Caco-2 (cell line): ENCODE measurements around the gene ELMO2. TPM values are rescaled to one million over a fixed set of nuclear protein-coding genes. Genes with fewer than 3 reads are reported as not detected.

ENCODE experiments used
- BruUV-seq: library from RNA; stranded (reverse); fragments of 400-500 nt; replicated peaks from 2 replicates; lab custom pipeline; 2021; lab: Mats Ljungman, UMichigan
- CTCF ChIA-PET: fragments of 300-600 bp; sonication (Branson Sonifier 250); formaldehyde crosslinking; loops from one replicate; lab custom pipeline; 2022; ENCODE audit warnings: antibody characterized with exemption; lab: Charles Lee
- POLR2A ChIA-PET: fragments of 300-600 bp; sonication (Branson Sonifier 250); formaldehyde crosslinking; loops from one replicate; lab custom pipeline; 2022; ENCODE audit warnings: antibody characterized with exemption; lab: Charles Lee
- DNase-seq, 2 experiments: peaks; one replicate each; pipeline versions ENCODE4 v3.0.0 to v3.0.0-alpha.2; 2020 to 2022
- H3K27me3 ChIP-seq: replicated peaks from 2 replicates; pipeline ENCODE4 v1.6.0; 2011; ENCODE audit warnings: low read length; ENCODE audit not compliant: control insufficient read depth, insufficient read depth
- H3K36me3 ChIP-seq: 2 replicates; pipeline ENCODE4 v1.5.1; 2011; ENCODE audit warnings: low read length; ENCODE audit not compliant: control insufficient read depth, insufficient read depth
- H3K4me1 ChIP-seq: fragments of 250-450 bp; sonication (Bioruptor Pico); 2 replicates; pipeline ENCODE4 v1.5.1; 2020; ENCODE audit warnings: mild to moderate bottlenecking
- H3K4me3 ChIP-seq: 2 replicates; pipeline ENCODE4 v1.5.1; 2011; ENCODE audit warnings: low read depth, mild to moderate bottlenecking, control low read depth, low read length
- H3K9me3 ChIP-seq: fragments of 250-450 bp; sonication (Bioruptor Pico); 2 replicates; pipeline ENCODE4 v1.5.1; 2020; ENCODE audit warnings: mild to moderate bottlenecking, moderate library complexity
- H3K27ac Mint-ChIP-seq: one replicate; pipeline ENCODE4 v1.8.0; 2022; ENCODE audit warnings: mixed read lengths; ENCODE audit not compliant: unreplicated experiment
- H3K27me3 Mint-ChIP-seq: one replicate; pipeline ENCODE4 v1.8.0; 2022; ENCODE audit warnings: mixed read lengths; ENCODE audit not compliant: insufficient read depth, unreplicated experiment
- H3K36me3 Mint-ChIP-seq: one replicate; pipeline ENCODE4 v1.8.0; 2022; ENCODE audit warnings: mild to moderate bottlenecking, mixed read lengths; ENCODE audit not compliant: insufficient read depth, unreplicated experiment
- H3K4me1 Mint-ChIP-seq: one replicate; pipeline ENCODE4 v1.8.0; 2022; ENCODE audit warnings: low read depth, mixed read lengths; ENCODE audit not compliant: unreplicated experiment
- H3K4me3 Mint-ChIP-seq: one replicate; pipeline ENCODE4 v1.8.0; 2022; ENCODE audit warnings: mild to moderate bottlenecking, moderate library complexity, mixed read lengths; ENCODE audit not compliant: unreplicated experiment
- H3K9me3 Mint-ChIP-seq: one replicate; pipeline ENCODE4 v1.8.0; 2022; ENCODE audit warnings: mixed read lengths; ENCODE audit not compliant: unreplicated experiment
- CTCF ChIP-seq, 2 experiments: fragments of 200-600 bp in 1 of 2; IDR thresholded peaks; 1 replicate in 1 of 2; 2 replicates in 1 of 2; pipeline versions ENCODE4 v1.5.1 to v1.8.0; 2011 to 2022; ENCODE audit warnings: antibody characterized with exemption in 1 of 2, control low read depth in 1 of 2, inconsistent platforms in 1 of 2, low read depth in 1 of 2, low read length in 1 of 2, mild to moderate bottlenecking in 1 of 2, moderate library complexity in 1 of 2; ENCODE audit not compliant: insufficient read depth in 1 of 2, severe bottlenecking in 1 of 2, unreplicated experiment in 1 of 2
- intact Hi-C: fragments of 100-400 bp; cut with micrococcal nuclease; formaldehyde crosslinking; loops from one replicate; pipeline ENCODE4 v1.10.0; 2022; ENCODE audit not compliant: unreplicated experiment
- total RNA-seq: library from RNA; stranded (reverse); gene quantifications from 2 replicates; pipeline ENCODE4 v1.2.3, GENCODE V29; 2022

Gene ELMO2
- total RNA-seq, 1 experiment from 2014 or later = 82.4 TPM

DNA sequence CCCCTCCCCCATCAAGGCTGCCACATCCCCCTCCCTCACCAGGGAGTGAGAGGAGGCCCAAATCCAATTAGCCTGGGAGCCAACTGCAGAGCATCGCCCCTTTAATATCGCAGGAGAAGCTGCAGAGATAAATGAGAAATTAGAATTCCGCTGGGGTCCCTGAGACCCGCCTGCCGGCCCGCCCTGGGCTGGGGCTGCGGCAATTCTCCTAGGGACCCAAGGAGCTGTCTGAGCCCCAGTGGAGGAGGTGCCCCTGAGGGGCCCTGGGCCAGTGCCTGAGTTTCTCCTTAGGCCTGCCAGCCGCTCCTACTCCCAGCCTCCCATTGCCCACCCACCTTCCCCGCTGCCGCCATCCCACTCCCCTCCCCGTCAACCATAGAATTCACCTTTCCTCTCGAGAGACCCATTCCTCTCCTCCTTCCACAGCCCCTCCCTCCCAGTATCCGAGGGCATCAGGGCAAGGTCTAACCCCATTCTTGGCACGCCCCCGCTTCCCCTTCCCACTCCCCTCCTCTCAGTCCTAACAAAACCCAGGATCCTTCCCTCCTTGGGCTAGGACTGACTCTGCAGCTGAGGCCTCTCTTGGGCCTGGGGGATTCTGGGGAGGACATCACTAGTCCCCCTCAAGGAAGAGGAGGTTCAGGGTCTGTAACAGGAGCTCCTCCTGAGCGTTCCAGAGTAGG is 78.1 kb downstream of the ELMO2 start:
- no peaks in the 10 kb centered on the region for H3K9me3 ChIP-seq
- no TSS peak for BruUV-seq
- ChIA-PET CTCF (interaction anchor here (0.6 kb wide), 1 partner anchor 224 kb away, joined by 4 read pairs; no protein-coding TSS in a partner anchor), POLR2A (no interaction called here)
- H3K4me3 ChIP-seq = no peak overlapping the region
- no peaks in the 10 kb centered on the region for H3K27me3 ChIP-seq
- H3K9me3 Mint-ChIP-seq = no peaks in the 10 kb centered on the region
- H3K27ac Mint-ChIP-seq = no peak overlapping the region
- no peaks in the 10 kb centered on the region for H3K36me3 ChIP-seq
- H3K4me1 ChIP-seq = no peaks in the 10 kb centered on the region
- no peak for DNase-seq
- H3K4me1 Mint-ChIP-seq = no peaks in the 10 kb centered on the region
- no peak for TF ChIP-seq CTCF (IDR thresholded peaks at IDR 0.05; ENCODE audit: insufficient read depth in 1 of 2, low read depth in 1 of 2, low read length in 1 of 2, severe bottlenecking in 1 of 2, unreplicated experiment in 1 of 2)
- H3K27me3 Mint-ChIP-seq = peaks cover 6% of the 10 kb centered on the region
- no peaks in the 10 kb centered on the region for H3K36me3 Mint-ChIP-seq
- no peak overlapping the region for H3K4me3 Mint-ChIP-seq
- intact Hi-C loops = no loop called here

DNA sequence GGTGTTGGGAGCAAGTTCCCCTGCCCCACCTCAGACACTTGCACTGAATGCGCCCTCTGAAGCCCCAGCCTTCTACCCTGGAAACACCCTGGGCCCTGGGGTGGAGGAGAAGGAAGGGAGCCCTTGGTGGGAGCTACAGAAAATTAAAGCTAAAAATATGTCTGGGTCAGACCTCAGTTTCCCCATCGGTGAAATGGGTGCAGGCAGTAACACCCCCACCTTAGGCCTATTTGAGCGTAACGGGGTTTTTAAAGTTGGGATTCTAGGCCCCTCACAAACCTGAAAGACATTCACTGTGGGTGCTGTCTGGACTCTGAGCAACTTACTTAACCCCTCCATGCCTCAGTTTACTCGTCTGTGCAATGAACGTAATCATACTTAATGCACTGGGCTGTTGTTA is 78.9 kb downstream of the ELMO2 start:
- CTCF ChIA-PET = no interaction called here
- no peaks in the 10 kb centered on the region for H3K27me3 ChIP-seq
- intact Hi-C loops = no loop called here

DNA sequence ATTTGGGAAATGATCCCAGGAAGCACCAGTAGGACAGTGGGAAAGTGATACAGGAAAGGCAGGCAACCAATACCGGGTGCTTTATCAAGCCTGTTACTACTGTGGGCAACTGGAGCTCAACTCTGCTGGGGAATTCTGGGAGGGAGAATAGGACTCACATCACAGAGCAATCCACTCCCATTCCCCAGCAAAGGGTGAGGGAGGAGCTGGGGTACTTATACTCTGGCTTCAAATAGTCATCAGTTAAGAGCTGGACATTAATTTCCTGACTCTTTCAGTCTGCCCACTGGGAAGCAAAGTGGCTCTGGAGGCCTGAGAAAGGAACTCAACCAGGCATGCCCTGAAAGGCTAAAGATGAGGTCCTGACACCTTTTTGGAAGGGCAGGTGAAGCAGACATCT is 80.6 kb downstream of the ELMO2 start:
- Histone ChIP-seq H3K27me3 (peaks cover 3% of the 10 kb centered on the region; the same call in 1 of the 2 replicates), H3K36me3 (no peaks in the 10 kb centered on the region), H3K4me1 (no peaks in the 10 kb centered on the region), H3K4me3 (no peak overlapping the region), H3K9me3 (no peaks in the 10 kb centered on the region)
- no peaks in the 10 kb centered on the region for H3K4me1 Mint-ChIP-seq
- no peak overlapping the region for H3K27ac Mint-ChIP-seq
- H3K27me3 Mint-ChIP-seq = peaks cover 16% of the 10 kb centered on the region
- POLR2A ChIA-PET = no interaction called here
- no peak for DNase-seq
- H3K9me3 Mint-ChIP-seq = no peaks in the 10 kb centered on the region
- intact Hi-C loops = loop anchor here (1.0 to 2.0 kb wide), 3 partner anchors 13 to 193 kb away; no protein-coding TSS in a partner anchor
- no peak for TF ChIP-seq CTCF (IDR thresholded peaks at IDR 0.05; ENCODE audit: insufficient read depth in 1 of 2, low read depth in 1 of 2, low read length in 1 of 2, severe bottlenecking in 1 of 2, unreplicated experiment in 1 of 2)
- no peaks in the 10 kb centered on the region for H3K36me3 Mint-ChIP-seq
- no TSS peak for BruUV-seq
- CTCF ChIA-PET = interaction anchor here (0.6 to 1.9 kb wide), 4 partner anchors 19 to 181 kb away, joined by 4 to 7 read pairs (median 4); no protein-coding TSS in a partner anchor
- no peak overlapping the region for H3K4me3 Mint-ChIP-seq

More for the DNA sequence above, 78.9 kb downstream of the ELMO2 start:
- Mint-ChIP-seq H3K27ac (no peak overlapping the region), H3K27me3 (peaks cover 6% of the 10 kb centered on the region), H3K9me3 (no peaks in the 10 kb centered on the region), H3K4me3 (no peak overlapping the region), H3K4me1 (no peaks in the 10 kb centered on the region), H3K36me3 (no peaks in the 10 kb centered on the region)
- DNase-seq = no peak
- Histone ChIP-seq H3K4me3 (no peak overlapping the region), H3K9me3 (no peaks in the 10 kb centered on the region), H3K4me1 (no peaks in the 10 kb centered on the region), H3K36me3 (no peaks in the 10 kb centered on the region)
- no TSS peak for BruUV-seq
- TF ChIP-seq CTCF (IDR thresholded peaks at IDR 0.05; ENCODE audit: insufficient read depth in 1 of 2, low read depth in 1 of 2, low read length in 1 of 2, severe bottlenecking in 1 of 2, unreplicated experiment in 1 of 2) = no peak
- POLR2A ChIA-PET = no interaction called here
